Thyroid gland (tissue), 4 donors: Measurements from ENCODE around the gene NAT8L.

ENCODE experiments used
- POLR2A ChIP-seq, 2 donors: fragments of 450-650 bp; IDR thresholded peaks; one replicate each; pipeline ENCODE4 v1.6.1; 2017; ENCODE audit warnings: antibody characterized with exemption in 2 of 2, mild to moderate bottlenecking in 2 of 2, moderate library complexity in 1 of 2
- TF ChIP-seq, protein P1 (sequence below), 6 experiments: fragments of 200-600 bp in 3 of 6; fragments of 450-650 bp in 3 of 6; sonication (generic) in 3 of 6; IDR thresholded peaks; one replicate each; pipeline ENCODE4 v1.5.1; 2016 to 2019; ENCODE audit warnings: antibody characterized with exemption in 6 of 6, mild to moderate bottlenecking in 2 of 6, inconsistent platforms in 1 of 6, moderate library complexity in 1 of 6

GRCh38 chr4:2104556-2105345 lies 45.6 kb downstream of the NAT8L start:
- TF ChIP-seq, protein P1, sequence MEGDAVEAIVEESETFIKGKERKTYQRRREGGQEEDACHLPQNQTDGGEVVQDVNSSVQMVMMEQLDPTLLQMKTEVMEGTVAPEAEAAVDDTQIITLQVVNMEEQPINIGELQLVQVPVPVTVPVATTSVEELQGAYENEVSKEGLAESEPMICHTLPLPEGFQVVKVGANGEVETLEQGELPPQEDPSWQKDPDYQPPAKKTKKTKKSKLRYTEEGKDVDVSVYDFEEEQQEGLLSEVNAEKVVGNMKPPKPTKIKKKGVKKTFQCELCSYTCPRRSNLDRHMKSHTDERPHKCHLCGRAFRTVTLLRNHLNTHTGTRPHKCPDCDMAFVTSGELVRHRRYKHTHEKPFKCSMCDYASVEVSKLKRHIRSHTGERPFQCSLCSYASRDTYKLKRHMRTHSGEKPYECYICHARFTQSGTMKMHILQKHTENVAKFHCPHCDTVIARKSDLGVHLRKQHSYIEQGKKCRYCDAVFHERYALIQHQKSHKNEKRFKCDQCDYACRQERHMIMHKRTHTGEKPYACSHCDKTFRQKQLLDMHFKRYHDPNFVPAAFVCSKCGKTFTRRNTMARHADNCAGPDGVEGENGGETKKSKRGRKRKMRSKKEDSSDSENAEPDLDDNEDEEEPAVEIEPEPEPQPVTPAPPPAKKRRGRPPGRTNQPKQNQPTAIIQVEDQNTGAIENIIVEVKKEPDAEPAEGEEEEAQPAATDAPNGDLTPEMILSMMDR (IDR thresholded peaks at IDR 0.05) = no peak
- no peak for TF ChIP-seq POLR2A (IDR thresholded peaks at IDR 0.05)
